HG03060 (cell line): ENCODE data around the gene SGPL1.

Experiments used
- ATAC-seq: cut with Tn5 transposase; IDR thresholded peaks from one replicate; pipeline ENCODE4 v1.9.1; 2021; ENCODE audit warnings: low read depth, moderate number of reproducible peaks; ENCODE audit not compliant: unreplicated experiment

SGPL1 gene

GRCh38 chr10:70779511-70780369, 36.0 kb upstream of the SGPL1 start:
- ATAC-seq = no peak

DNA sequence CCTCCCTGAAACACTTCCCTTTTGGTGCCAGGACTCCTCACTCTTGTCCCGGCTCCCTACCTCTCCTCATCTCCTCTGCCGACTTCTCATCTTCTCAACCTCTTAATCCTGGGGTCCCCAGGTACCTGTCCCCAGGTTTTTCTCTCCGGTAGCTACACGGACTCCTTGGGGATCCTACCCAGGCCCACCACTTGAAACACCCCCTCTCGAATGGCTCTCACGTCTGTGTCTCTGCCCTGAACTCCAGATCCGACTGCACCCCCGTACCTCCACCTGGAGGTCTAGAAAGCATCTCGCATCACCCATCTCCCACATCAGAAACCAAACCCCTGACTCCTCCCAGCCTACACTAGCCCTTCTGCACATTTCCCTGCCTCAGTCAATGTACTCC, 35.4 kb upstream of the SGPL1 start:
- no peak for ATAC-seq

DNA sequence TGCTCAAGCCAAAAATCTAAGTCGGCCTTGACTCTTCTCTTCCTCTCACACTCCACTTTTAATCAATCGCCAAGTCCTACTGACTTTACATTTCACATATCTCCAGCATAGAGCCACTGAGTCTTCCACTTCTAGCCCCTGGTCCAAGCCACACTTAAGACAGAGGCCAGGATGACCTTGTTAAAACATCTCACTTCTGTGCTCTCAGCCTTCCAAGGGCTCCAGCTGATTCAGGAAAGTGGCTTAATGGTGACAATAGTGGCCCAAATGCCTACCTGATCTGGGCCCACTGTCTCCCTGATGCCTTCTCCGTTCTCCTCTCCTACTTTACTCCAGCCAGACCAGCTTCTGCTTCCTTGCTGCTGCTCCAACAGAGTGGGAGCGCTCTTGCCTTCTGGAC, 35.0 kb upstream of the SGPL1 start:
- no peak for ATAC-seq

DNA sequence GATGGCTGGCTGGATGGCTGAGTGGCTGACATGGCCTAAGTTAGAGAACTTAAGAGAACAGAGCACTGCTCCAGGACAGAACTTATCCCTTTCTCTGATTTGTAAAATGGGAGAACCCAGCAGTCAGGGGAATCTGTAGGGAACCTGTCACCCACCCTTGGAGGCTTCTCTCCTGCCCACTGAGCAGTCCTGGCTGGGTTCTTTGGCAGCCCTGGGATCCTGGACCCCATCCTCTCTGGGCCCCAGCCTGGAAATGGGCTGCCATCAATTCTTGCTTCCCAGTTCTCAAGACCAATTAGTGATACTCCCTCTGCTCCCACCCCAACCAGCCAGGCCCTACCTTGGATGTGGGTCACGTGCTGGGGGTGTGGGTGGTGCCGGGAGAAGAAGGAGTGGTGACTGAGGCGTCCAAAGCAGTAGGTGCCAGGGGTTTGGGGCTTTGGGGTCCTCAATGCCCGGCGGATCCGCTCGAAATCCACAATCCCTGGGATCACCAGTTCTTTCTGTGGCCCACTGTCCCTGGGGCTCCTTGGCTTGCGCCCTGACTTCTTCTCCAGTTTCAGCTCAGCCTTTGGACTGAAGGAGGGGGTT, 34.2 kb upstream of the SGPL1 start:
- no peak for ATAC-seq

DNA sequence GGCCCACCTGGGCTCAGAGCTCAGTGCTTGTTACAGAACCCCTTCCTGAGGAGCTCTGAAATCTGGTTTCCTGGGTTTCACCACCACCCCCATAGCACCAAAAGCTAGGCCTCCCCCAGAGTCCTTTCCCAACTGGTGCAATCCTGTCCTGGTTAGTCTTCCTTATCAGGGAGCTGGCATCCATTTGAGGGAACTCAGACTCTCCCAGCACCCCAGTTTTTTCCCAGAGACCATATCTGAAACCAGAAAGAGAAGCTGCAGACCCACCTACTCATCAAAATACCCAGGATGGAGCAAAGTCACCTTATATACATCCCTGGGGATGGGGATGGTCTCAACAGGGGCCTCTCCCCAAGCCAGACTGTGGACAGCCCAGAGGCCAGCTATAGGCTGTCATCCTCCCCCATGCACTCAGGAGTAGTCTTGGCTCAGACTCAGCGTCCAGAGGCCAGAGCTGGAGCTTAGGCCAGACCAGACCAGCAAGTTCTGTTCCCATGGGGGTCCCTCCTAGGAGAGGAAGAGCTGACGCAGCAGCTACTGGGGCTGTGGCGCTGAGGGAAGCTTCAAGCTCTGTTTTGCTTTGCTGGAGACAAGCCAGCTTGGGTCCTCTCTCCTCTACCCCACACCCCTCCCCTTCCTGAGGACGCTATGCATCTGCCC, 33.5 kb upstream of the SGPL1 start:
- no peak for ATAC-seq

GRCh38 chr10:70782746-70783680, 32.7 kb upstream of the SGPL1 start:
- ATAC-seq = no peak

- ATAC-seq = no peak
These were observed 31.7 kb upstream of the SGPL1 start for GRCh38 chr10:70784016-70784415.

DNA sequence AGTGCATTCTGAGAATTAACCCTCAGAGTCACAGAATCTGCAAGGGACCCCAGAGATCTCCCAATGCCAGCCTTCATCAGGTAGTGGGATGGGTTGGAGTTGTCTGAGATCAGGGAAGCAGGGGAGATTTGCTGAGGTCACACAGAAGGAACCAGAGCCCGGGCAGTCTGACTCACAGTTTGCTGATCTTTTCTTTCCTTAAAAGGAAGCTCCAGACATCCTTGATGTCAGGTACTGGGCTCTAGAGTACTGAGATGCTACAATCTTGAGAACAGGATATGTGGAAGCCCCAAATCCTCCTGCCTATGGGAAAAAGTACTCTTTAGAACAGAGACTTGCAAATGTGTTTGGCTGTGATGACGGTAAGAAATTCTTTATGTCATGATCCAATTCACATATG, 31.3 kb upstream of the SGPL1 start:
- ATAC-seq = no peak

DNA sequence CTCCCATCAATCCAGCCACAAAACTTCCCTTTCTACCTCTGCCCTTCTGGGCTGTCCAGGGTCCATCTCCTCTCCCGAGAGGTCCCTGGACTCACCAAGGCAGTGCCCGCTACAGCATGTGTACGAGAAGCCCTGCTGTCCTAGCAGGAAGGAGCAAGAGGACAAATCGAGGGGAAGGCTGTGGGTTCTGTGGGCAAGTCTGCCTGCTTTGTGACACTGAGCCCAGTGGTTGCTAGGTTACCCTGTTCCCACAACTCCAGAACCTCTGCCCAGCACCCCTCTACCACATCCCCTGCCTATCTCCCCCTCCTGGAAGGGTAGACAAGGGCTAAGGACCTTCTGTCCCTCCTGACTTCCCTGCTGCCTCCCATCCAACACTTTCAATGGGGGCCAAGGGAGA, 30.6 kb upstream of the SGPL1 start, which contains the start of gene TBATA:
TSS of gene TBATA (minus strand) at position 188 of the 400 bp plus-strand sequence. CDS start 1,998 bp downstream, outside the sequence.
- no peak for ATAC-seq

DNA sequence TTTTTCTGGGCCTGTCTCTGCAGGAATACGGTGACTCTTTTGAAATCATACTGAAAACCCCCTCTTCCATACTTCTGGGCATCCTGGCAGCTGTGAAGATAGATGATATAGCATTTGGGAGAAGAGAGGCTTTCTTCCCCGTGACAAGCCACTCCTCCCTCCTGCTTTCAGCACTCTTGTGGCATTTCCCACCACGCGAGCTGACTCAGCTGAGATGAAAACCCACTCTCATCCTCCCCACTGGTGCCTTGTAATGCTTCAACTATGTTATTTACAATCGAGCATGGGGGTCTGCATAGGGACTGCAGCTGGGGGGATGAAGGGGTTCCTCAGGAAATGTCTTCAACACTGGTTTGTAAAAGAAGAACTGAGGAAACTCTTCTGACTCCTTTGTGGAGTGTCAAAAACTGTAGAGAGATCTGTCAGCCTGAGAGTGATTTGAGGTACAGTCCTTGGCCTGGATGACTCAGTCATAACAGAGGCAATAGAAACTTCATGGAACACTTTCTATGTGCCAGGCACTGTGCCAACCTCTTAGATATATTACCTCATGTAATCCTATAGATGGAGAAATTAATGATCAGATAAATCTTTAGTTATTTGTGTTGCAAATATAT, 28.8 kb upstream of the SGPL1 start:
- ATAC-seq = no peak

DNA sequence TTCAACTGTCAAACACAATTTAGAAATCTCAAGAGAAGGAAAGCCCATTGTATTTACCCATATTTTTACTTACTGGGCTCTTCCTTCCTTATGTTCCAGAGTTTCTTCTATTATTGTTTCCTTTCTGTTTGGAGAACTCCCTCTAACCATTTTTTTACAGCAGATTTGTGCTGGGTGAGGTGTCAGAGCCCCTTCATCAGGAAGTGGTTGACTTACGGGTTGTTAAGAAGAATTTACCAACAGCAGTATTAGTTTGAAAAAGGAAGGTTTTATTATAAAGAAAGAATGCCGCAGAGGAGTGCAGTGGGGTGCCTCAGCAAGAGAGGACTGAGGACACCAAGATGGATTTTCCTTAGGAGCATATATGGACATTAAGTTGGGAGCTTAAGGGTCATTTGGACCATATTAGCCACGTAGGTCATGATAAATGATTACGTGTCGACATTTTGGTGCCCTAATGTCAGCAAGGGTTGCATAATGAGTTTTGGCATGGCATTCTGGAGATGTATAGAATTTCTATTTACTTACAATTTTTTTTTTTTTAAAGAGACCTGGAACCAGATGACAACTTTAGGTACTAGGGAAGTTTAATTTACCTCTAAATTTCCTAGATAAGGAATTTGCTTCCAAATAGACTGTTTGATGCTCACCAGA, 24.2 kb upstream of the SGPL1 start:
- no peak for ATAC-seq

GRCh38 chr10:70795613-70796012, 20.1 kb upstream of the SGPL1 start:
- ATAC-seq = no peak

DNA sequence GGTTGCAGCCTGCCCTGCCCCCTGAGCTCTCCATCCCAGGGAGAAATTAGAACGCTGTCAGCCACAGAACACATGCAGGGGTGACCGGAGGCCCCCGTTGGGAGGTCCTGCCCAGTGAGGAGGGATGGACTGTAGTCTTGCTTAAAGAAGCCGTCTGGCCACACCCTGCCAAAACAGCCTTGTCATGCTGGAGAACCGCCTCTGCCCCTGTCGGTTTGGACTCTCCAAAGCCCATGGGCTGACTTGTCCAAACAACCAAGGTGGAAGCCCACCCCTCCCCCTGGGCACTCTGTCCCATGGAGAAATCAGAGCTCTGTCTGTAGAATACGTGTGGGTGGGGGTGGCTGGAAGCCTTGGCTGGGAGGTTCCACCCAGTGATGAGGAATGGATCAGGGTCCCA, 17.9 kb upstream of the SGPL1 start:
- no peak for ATAC-seq

DNA sequence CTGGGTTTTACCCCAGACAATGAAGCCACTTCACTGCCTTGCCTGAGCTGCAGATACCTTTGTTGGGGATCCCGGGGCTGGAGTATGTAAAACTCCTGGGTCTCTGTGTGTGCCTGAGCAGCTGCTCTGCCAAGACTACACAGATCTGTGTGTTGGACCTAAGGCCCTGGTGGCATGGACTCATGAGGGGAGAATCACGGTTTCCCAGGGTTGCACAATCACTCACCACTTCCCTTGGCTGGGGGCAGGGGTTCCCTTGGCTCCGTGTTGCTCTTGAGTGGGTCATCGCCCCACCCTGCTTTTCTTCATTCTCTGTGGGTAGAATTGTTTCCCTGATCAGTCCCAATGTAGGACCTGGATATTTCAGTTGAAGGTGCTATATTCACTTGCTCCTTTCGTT, 16.6 kb upstream of the SGPL1 start:
- ATAC-seq = no peak

- ATAC-seq = no peak
These were observed 13.9 kb upstream of the SGPL1 start for GRCh38 chr10:70801854-70802253.

- ATAC-seq = no peak
These were observed 11.8 kb upstream of the SGPL1 start for GRCh38 chr10:70803775-70804420.

DNA sequence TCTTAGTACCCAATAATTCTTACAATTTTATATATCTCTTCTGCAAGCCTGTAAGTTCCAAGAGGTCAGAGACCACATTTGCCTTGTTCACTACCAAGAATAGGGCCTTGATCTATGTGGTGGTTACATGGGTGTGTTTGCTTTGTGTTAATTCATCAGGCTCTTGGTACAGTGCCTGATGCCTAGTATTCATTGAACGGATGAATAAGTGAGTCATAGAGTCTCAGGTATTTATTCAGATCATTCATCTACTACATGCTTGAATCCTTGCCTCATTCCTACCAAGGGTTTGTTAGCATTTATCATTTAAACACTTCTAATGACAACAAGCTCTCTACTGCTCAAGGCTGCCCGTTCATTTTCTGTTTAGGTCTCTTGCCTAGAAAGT, 11.3 kb upstream of the SGPL1 start:
- no peak for ATAC-seq

- no peak for ATAC-seq
These were observed 10.0 kb upstream of the SGPL1 start for GRCh38 chr10:70805619-70806215.

- ATAC-seq = no peak
These were observed 8.9 kb upstream of the SGPL1 start for GRCh38 chr10:70806841-70807240.
